Ecto neural progenitor cell (in vitro differentiated cells): Measurements from ENCODE around the gene NRXN3.

Experiments used
- DNase-seq: peaks from one replicate; pipeline ENCODE4 v3.0.0-alpha.2; 2018; ENCODE audit warnings: low spot score

Gene NRXN3

GRCh38 chr14:79686196-79686595 lies 1516.0 kb downstream of the NRXN3 start:
- no peak for DNase-seq

GRCh38 chr14:79690960-79691359 lies 1520.8 kb downstream of the NRXN3 start:
- DNase-seq: no peak

GRCh38 chr14:79693935-79694334 lies 1523.8 kb downstream of the NRXN3 start:
- no peak for DNase-seq

GRCh38 chr14:79695307-79695706 lies 1525.1 kb downstream of the NRXN3 start:
- DNase-seq: no peak

- DNase-seq: no peak
These were observed 1528.1 kb downstream of the NRXN3 start for GRCh38 chr14:79698298-79698711.

- no peak for DNase-seq
These were observed 1529.0 kb downstream of the NRXN3 start for GRCh38 chr14:79699206-79699605.

- no peak for DNase-seq
These were observed 1531.2 kb downstream of the NRXN3 start for GRCh38 chr14:79701371-79701770.

- DNase-seq: no peak
These were observed 1532.0 kb downstream of the NRXN3 start for GRCh38 chr14:79702197-79702596.

GRCh38 chr14:79703209-79703608 lies 1533.0 kb downstream of the NRXN3 start:
- no peak for DNase-seq

GRCh38 chr14:79704041-79704807 lies 1534.1 kb downstream of the NRXN3 start:
- no peak for DNase-seq

GRCh38 chr14:79705126-79705894 lies 1535.1 kb downstream of the NRXN3 start:
- DNase-seq: no peak

- DNase-seq: no peak
These were observed 1536.2 kb downstream of the NRXN3 start for GRCh38 chr14:79706382-79706781.

- no peak for DNase-seq
These were observed 1538.5 kb downstream of the NRXN3 start for GRCh38 chr14:79708426-79709388.

GRCh38 chr14:79709573-79709972 lies 1539.4 kb downstream of the NRXN3 start:
- DNase-seq: no peak

- DNase-seq: no peak
These were observed 1542.3 kb downstream of the NRXN3 start for GRCh38 chr14:79712302-79712950.

GRCh38 chr14:79721399-79722084 lies 1551.4 kb downstream of the NRXN3 start:
- no peak for DNase-seq

GRCh38 chr14:79724934-79725717 lies 1555.0 kb downstream of the NRXN3 start:
- no peak for DNase-seq

- DNase-seq: no peak
These were observed 1557.7 kb downstream of the NRXN3 start for GRCh38 chr14:79727900-79728299.

GRCh38 chr14:79728331-79728730 lies 1558.2 kb downstream of the NRXN3 start:
- no peak for DNase-seq

- no peak for DNase-seq
These were observed 1559.6 kb downstream of the NRXN3 start for GRCh38 chr14:79729731-79730130.
